ENCODE data around the gene EI24.

The EI24 gene

GRCh38 chr11:125627236-125627910 is 58.1 kb downstream of the EI24 start:
- no peak for DNase-seq (ENCODE audit: low read depth in 2 of 2)

Data from stimulated activated CD8-positive, alpha-beta memory T cell treated with anti-CD3 and anti-CD28 coated beads, Interleukin-2, amount 100 ng/mL, for 1 hour (primary cell).